SK-N-SH treated with all-trans-retinoic acid at 6 μM for 48 hours (cell line): ENCODE results near the gene NSUN2.

Source experiments
- ATAC-seq: fragments of 200-7000 bp; cut with Tn5 transposase; 3 replicates; pipeline ENCODE4 v1.9.1; 2020; ENCODE audit warnings: mild to moderate bottlenecking, moderate library complexity
- ARNTL ChIP-seq: fragments of 450-650 bp; formaldehyde crosslinking; IDR thresholded peaks from 2 replicates; pipeline ENCODE4 v1.5.0; 2020; ENCODE audit warnings: low read depth, mild to moderate bottlenecking, moderate library complexity, borderline replicate concordance
- BACH2 ChIP-seq: fragments of 250-450 bp; sonication (Bioruptor Pico); IDR thresholded peaks from 2 replicates; pipeline ENCODE4 v1.9.0; 2021; ENCODE audit warnings: mild to moderate bottlenecking, borderline replicate concordance
- CREB5 ChIP-seq: fragments of 250-450 bp; sonication (Bioruptor Pico); IDR thresholded peaks from 2 replicates; pipeline ENCODE4 v1.5.1; 2020; ENCODE audit warnings: low read depth, mild to moderate bottlenecking, moderate library complexity
- CSDC2 ChIP-seq: fragments of 250-450 bp; sonication (Bioruptor Pico); IDR thresholded peaks from 2 replicates; pipeline ENCODE4 v1.5.0; 2020; ENCODE audit warnings: mild to moderate bottlenecking, moderate library complexity
- CSRNP3 ChIP-seq: fragments of 250-450 bp; sonication (Bioruptor Pico); IDR thresholded peaks from 2 replicates; pipeline ENCODE4 v1.5.1; 2021; ENCODE audit warnings: mild to moderate bottlenecking, moderate library complexity
- ESRRG ChIP-seq: fragments of 250-450 bp; sonication (Bioruptor Pico); IDR thresholded peaks from 2 replicates; pipeline ENCODE4 v1.6.1; 2021; ENCODE audit warnings: mild to moderate bottlenecking
- ISL1 ChIP-seq: fragments of 250-450 bp; sonication (Bioruptor Pico); IDR thresholded peaks from 2 replicates; pipeline ENCODE4 v2.1.2; 2022; ENCODE audit warnings: mild to moderate bottlenecking, moderate library complexity
- OSR1 ChIP-seq: fragments of 250-450 bp; sonication (Bioruptor Pico); IDR thresholded peaks from 2 replicates; pipeline ENCODE4 v1.8.0; 2022; ENCODE audit warnings: moderate library complexity, mild to moderate bottlenecking, inconsistent platforms
- POU6F1 ChIP-seq: fragments of 250-450 bp; sonication (Bioruptor Pico); IDR thresholded peaks from 2 replicates; pipeline ENCODE4 v1.8.0; 2021; ENCODE audit warnings: low read depth, mild to moderate bottlenecking, moderate library complexity, borderline replicate concordance
- PPARA ChIP-seq: fragments of 250-450 bp; sonication (Bioruptor Pico); IDR thresholded peaks from 2 replicates; pipeline ENCODE4 v1.5.0; 2020; ENCODE audit warnings: mild to moderate bottlenecking, borderline replicate concordance
- RARB ChIP-seq: fragments of 250-450 bp; sonication (Bioruptor Pico); IDR thresholded peaks from 2 replicates; pipeline ENCODE4 v1.8.0; 2021; ENCODE audit warnings: mild to moderate bottlenecking, moderate library complexity
- SNAI2 ChIP-seq: fragments of 250-450 bp; sonication (Bioruptor Pico); IDR thresholded peaks from 2 replicates; pipeline ENCODE4 v1.5.0; 2020; ENCODE audit warnings: mild to moderate bottlenecking, moderate library complexity
- TCF4 ChIP-seq: fragments of 250-450 bp; sonication (Bioruptor Pico); IDR thresholded peaks from 2 replicates; pipeline ENCODE4 v1.8.0; 2021; ENCODE audit warnings: mild to moderate bottlenecking, moderate library complexity, borderline replicate concordance
- TOX ChIP-seq: fragments of 250-450 bp; sonication (Bioruptor Pico); IDR thresholded peaks from 2 replicates; pipeline ENCODE4 v1.8.0; 2021; ENCODE audit warnings: mild to moderate bottlenecking, moderate library complexity, borderline replicate concordance
- TSHZ2 ChIP-seq: fragments of 250-450 bp; sonication (Bioruptor Pico); IDR thresholded peaks from 2 replicates; pipeline ENCODE4 v1.5.0; 2020; ENCODE audit warnings: mild to moderate bottlenecking, moderate library complexity
- ZC3H10 ChIP-seq: fragments of 250-450 bp; sonication (Bioruptor Pico); IDR thresholded peaks from 2 replicates; pipeline ENCODE4 v1.5.1; 2021; ENCODE audit warnings: mild to moderate bottlenecking, moderate library complexity
- ZFP3 ChIP-seq: fragments of 250-450 bp; sonication (Bioruptor Pico); IDR thresholded peaks from 2 replicates; pipeline ENCODE4 v1.5.0; 2020; ENCODE audit warnings: mild to moderate bottlenecking, moderate library complexity
- ZFP30 ChIP-seq: fragments of 450-650 bp; formaldehyde crosslinking; IDR thresholded peaks from 2 replicates; pipeline ENCODE4 v1.5.0; 2022; ENCODE audit warnings: mild to moderate bottlenecking, moderate library complexity
- ZNF565 ChIP-seq: fragments of 450-650 bp; formaldehyde crosslinking; conservative IDR thresholded peaks from 2 replicates; pipeline ENCODE4 v1.5.0; 2020; ENCODE audit warnings: low read depth, mild to moderate bottlenecking, moderate library complexity
- ZNF70 ChIP-seq: fragments of 450-650 bp; formaldehyde crosslinking; IDR thresholded peaks from 2 replicates; pipeline ENCODE4 v1.5.0; 2020; ENCODE audit warnings: mild to moderate bottlenecking, moderate library complexity
- ZNF8 ChIP-seq: fragments of 450-650 bp; formaldehyde crosslinking; IDR thresholded peaks from 2 replicates; pipeline ENCODE4 v1.5.0; 2020; ENCODE audit warnings: mild to moderate bottlenecking, moderate library complexity

The NSUN2 gene

GRCh38 chr5:6597557-6597956, 35.3 kb downstream of the NSUN2 start:
- ATAC-seq: no peak
- no peak for TF ChIP-seq ISL1 (CRISPR knock-in tag)
- TF ChIP-seq ZC3H10 (CRISPR knock-in tag): no peak
- TF ChIP-seq ZNF565 (CRISPR knock-in tag): no peak
- no peak for TF ChIP-seq ZFP30
- TF ChIP-seq SNAI2: no peak
- TF ChIP-seq CSDC2 (CRISPR knock-in tag): no peak
- TF ChIP-seq ZNF8 (CRISPR knock-in tag): no peak
- TF ChIP-seq POU6F1: no peak
- TF ChIP-seq ESRRG (CRISPR knock-in tag): no peak
- TF ChIP-seq CSRNP3 (CRISPR knock-in tag): no peak
- TF ChIP-seq ARNTL: no peak
- no peak for TF ChIP-seq TCF4 (CRISPR knock-in tag)
- TF ChIP-seq ZFP3 (CRISPR knock-in tag): no peak
- no peak for TF ChIP-seq ZNF70 (CRISPR knock-in tag)
- TF ChIP-seq, all 23 proteins: peak for 0

GRCh38 chr5:6596388-6596787, 36.5 kb downstream of the NSUN2 start:
- no peak for ATAC-seq
- TF ChIP-seq CSRNP3 (CRISPR knock-in tag): no peak
- TF ChIP-seq RARB (CRISPR knock-in tag): no peak
- no peak for TF ChIP-seq PPARA (CRISPR knock-in tag)
- TF ChIP-seq CREB5 (CRISPR knock-in tag): no peak
- TF ChIP-seq ZNF565 (CRISPR knock-in tag): no peak
- no peak for TF ChIP-seq SNAI2
- TF ChIP-seq ISL1 (CRISPR knock-in tag): no peak
- no peak for TF ChIP-seq ZNF8 (CRISPR knock-in tag)
- no peak for TF ChIP-seq ARNTL
- TF ChIP-seq TOX (CRISPR knock-in tag): no peak
- TF ChIP-seq BACH2 (CRISPR knock-in tag): no peak
- no peak for TF ChIP-seq ZNF70 (CRISPR knock-in tag)
- TF ChIP-seq POU6F1: no peak
- no peak for TF ChIP-seq ESRRG (CRISPR knock-in tag)

GRCh38 chr5:6595405-6595804, 37.4 kb downstream of the NSUN2 start:
- ATAC-seq: no peak
- TF ChIP-seq PPARA (CRISPR knock-in tag) (no peak), ARNTL (no peak), TCF4 (CRISPR knock-in tag) (no peak), RARB (CRISPR knock-in tag) (no peak), POU6F1 (no peak), ZFP30 (no peak), ZC3H10 (CRISPR knock-in tag) (no peak), TSHZ2 (CRISPR knock-in tag) (no peak), ZNF70 (CRISPR knock-in tag) (no peak), CREB5 (CRISPR knock-in tag) (no peak), OSR1 (CRISPR knock-in tag) (no peak), TOX (CRISPR knock-in tag) (no peak)
